DLD1 (cell line): ENCODE measurements around the gene RAF1.
"Not testable (repeated sequence)": the region's sequence is repeated elsewhere in the genome, so short reads cannot be mapped to it uniquely, and the experiment has no call there.

Experiments used
- in situ Hi-C: cut with HindIII; loops from 2 replicates; pipeline ENCODE4 v1.10.0; 2017; ENCODE audit warnings: low sequenced_read_pairs

RAF1 gene

DNA sequence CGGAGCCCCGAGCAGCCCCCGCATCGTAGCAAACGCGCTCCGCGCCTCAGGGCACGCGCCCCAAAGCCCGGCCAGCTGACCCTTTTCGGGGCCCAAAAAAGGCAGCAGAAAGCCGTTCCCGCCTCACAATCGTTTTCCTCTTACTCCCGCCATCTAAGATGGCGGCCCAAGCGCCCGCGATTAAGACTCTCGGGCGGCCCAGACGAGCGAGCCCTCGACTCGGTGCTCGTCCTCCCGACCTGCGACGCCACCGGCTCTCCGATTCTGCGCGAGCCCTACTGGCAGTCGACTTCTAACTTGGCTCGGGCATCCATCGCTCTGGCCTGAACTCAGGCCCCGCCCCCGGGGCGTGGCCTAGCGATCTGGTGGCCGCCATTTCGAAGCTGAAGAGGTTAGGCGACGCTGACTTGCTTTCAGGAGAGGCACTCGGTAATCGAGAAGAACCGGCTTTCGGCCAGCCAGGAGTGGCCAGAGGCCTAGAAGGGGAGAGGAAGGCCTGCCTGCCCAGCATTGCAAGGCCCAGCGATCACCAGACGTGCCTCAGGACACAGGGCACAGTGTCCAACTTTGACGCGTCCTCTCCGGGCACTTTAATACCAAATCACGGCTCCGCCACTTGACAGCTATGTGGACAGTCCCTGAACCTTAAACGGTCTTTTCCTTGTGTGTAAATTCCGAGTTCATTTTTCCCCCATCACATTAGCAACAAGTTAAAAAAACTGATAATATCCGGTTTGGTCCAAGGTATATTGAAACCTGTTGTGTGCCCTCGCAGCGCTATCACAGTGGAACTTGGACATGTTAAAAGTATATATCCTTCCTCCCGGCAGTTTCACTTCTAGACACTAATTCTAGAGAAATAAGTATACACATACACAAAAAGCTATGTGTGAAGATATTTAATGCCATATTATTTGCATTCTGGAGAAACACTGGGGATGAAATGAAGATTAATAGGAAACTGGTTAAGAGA is at the start of gene RAF1:
TSS of gene RAF1 (minus strand) at position 182 of the 973 bp plus-strand sequence. CDS start 45,396 bp downstream, outside the sequence.
- in situ Hi-C loops, result no loop called here

DNA sequence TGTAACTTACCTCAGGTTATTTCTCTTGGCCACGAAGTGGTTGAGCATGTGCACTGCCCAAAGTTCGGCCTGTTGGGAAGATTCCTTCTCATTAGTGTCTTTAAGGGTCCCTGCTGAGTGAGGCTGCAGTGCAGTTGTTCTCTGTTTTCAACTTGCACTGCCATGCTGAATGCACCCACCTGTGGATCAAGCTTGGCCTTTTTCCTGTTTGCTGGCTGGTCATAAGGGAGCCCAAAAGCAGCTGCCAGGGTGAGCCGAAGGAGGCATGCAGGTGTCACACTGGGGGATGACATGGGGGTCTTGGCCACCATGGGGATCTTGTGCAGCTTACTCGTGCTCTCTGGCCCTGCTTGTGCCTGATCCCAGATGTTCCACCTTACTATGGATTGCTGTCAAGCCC is 46.1 kb upstream of the RAF1 start:
- in situ Hi-C loops, result no loop called here

- in situ Hi-C loops, result no loop called here
These were observed 45.4 kb upstream of the RAF1 start for GRCh38 chr3:12709334-12709733.

DNA sequence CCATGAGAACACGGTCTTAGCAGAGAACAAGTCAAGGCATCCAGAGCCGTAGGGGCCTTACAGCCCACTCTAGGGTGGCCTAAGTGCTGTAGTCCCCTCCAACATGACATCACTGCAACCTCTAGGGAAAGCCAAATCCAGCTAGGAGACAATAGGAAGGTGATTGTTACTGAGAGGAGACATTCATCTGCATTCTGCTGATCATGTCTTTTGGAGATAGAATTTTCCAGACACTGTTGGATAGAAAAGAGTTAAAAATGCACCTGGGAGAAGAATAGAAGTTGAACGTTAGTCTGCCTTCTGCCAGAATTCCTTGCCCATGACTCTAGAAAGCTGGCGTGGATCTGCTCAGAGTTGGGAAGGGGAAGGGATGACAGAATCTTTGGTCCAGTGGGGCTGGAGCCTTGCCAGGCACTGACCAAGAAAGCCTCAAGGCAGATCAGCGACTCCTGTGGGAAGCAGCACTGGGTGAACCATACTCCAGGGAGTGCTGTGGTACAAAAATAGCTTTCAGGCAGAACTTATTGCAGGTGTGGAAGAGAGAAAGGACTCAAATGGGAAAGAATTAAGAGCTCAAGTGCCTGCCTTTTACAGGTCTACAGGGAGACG is 44.8 kb upstream of the RAF1 start:
- in situ Hi-C loops, result no loop called here

DNA sequence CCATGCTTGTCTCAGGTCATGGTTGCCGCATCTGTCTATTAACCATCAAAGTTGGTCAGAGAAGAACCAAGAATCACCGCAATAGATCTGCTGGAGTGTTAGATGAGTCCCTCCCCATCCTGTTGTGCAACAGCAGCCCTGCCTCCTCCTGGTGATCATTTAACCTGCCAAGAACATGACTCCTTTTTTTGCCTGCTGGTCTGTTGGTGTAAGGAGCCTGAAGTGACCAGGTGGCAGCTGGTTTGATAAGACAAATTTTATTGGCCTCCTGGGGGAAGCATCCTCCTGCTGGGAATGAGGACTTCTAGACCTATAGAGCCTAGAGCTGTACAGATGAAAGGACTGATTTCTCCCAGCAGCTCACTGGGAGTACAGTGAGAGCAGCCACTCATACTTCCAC is 43.5 kb upstream of the RAF1 start:
- in situ Hi-C loops, result no loop called here

- in situ Hi-C loops, result no loop called here
These were observed 42.8 kb upstream of the RAF1 start for GRCh38 chr3:12706504-12707253.

GRCh38 chr3:12705981-12706380 is 42.1 kb upstream of the RAF1 start:
- in situ Hi-C loops, result no loop called here

GRCh38 chr3:12705374-12705926 is 41.5 kb upstream of the RAF1 start:
- in situ Hi-C loops, result no loop called here

GRCh38 chr3:12702501-12702900 is 38.6 kb upstream of the RAF1 start:
- in situ Hi-C loops, result no loop called here

DNA sequence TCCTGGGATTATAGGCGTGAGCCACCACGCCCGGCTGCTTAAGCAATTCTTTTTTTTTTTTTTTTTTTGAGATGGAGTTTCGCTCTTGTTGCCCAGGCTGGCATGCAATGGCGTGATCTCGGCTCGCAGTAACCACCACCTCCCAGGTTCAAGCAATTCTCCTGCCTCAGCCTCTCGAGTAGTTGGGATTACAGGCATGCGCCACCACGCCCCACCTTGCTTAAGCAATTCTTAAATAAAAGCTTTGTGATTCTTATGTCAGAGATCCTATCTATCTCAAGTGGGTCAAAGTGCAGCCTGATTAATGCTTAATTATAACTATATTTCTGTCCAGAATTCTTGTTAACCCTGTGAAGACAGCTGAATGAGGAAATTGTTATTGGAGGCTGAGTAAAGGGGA is 37.7 kb upstream of the RAF1 start:
- in situ Hi-C loops, result not testable (repeated sequence)

- in situ Hi-C loops, result no loop called here
These were observed 36.9 kb upstream of the RAF1 start for GRCh38 chr3:12700800-12701199.

DNA sequence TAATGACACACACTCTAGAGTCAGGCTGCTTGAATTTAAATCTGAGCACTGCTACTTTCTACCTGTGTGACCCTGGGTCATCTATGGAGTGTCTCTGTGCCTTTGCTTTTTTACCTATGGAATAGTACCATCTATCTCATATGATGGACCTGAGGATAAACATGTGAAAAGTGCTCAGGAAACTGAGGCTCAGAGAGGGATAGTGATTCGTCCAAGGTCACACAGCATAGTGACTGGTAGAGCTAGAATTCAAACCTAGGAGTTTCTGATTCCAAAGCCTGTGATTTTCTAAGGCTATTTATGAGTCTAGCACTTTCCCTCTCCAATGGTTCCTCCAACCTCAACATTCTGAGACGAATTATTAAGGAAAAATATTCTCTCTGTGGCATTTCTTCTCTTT is 32.0 kb upstream of the RAF1 start:
- in situ Hi-C loops, result no loop called here

DNA sequence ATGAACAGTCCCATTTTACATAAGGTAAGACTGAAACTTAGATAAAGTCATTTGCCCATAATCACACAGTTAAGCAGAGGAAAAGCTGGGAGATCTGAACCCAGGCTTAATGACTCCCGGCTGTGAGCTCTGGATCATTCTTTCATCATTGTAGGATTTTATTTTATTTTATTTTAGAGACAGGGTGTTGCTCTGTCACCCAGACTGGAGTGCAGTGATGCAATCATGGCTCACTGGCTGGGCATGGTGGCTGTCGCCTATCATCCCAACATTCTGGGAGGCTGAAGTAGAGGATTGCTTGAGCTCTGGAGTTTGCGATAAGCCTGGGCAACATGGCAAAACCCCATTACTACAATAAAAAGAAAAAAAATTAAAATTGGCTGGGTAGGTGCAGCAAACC is 31.2 kb upstream of the RAF1 start:
- in situ Hi-C loops, result no loop called here

DNA sequence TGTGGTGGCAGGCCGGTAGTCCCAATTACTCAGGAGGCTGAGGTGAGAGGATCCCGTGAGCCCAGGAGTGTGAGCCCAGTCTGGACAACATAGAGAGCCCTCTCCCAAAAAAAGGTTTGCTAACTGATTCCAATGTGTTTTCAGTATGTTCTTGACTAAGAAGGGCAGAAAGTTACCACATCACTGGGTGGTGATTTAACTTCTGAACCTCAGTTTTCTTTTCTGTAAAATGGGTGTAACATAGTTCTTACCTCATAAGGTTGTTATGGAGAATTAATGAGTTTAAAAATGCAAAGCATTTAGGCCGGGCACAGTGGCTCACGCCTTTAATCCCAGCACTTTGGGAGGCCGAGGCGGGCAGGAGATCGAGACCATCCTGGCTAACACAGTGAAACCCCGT is 28.5 kb upstream of the RAF1 start:
- in situ Hi-C loops, result no loop called here

DNA sequence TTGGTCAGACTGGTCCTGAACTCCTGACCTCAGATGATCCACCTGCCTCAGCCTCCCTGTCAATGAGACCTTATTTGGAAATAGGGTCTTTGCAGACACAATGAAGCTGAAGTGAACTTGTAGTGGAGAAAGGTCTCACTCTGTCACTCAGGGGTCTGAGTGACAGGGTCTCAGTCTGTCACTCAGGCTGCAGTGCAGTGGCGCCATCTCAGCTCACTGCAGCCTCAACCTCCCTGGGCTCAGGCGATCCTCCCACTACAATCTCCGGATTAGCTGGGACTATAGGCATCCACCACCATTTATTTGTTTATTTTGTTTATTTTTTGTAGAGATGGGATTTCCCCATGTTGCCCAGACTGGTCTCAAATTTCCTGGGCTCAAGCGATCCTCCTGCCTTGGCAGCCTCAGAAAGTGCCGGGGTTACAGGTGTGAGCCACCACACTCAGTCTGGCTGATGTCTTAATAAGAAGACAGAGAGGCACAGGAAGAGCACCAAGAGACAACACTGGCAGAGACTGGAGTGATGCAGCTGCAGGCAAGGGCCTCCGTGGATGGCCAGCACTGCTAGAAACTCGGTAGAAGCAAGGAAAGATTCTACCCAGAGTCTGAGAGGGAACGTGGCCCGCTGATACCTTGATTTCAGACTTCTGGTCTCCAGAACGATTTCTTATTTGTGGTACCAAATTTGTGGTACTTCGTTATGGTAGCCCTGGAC is 26.2 kb upstream of the RAF1 start:
- in situ Hi-C loops, result no loop called here

- in situ Hi-C loops, result no loop called here
These were observed 24.0 kb upstream of the RAF1 start for GRCh38 chr3:12687948-12688347.

DNA sequence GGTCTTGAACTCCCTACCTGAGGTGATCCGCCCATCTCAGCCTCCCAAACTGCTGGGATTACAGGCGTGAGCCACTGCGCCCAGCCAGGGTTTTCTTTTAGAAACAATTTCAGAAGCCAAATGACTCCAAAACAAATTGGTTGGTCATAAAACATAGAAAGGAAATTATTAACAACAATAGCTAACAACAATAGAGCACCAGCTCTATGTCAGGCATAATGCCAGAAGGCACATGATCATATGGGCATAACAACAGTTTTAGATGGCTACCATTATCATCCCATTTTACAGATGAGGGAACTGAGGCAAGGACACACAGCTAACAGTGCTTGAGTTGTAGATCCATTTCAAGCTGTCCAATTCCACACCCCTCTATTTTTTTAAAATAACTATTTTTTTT is 22.2 kb upstream of the RAF1 start:
- in situ Hi-C loops, result no loop called here

GRCh38 chr3:12681943-12682390 is 18.1 kb upstream of the RAF1 start:
- in situ Hi-C loops, result no loop called here

DNA sequence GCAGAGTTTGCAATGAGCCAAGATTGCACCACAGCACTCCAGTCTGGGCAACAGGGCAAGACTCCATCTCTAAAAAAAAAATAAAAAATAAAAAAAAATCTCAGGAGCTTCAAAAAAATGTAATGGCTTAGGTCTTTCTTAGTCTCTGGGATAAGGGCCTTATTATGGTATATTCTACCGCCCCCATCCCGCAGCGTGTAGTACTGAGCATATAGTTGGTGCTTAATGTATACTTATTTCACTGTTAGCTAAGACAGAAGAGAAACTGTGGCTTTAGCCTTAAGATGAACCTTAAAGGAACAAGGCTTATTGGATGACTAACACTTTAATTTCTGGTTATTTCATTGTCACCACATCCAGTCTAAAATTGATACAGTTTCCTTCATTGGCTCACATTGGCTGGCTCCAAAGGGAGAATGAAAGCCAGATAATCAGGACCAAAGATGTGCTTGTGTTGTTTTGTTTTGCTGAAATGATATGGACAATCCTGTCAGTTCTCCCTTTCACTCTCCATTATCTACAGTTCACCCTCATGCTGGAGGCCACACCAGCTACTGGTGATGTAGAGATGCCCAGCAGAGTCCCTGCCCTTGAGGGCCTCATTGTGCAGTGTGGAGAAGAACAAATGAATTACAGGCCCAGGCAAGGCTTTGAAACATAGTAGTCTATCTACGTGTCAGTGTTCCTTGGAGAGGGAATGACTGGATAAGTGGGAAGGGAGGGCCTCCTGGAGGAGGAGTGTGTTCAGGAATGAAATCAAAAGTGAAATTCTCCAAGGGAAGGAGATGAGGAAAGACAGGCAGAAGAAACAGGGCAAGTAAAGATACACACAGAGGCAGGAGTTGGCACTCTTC is 17.4 kb upstream of the RAF1 start:
- in situ Hi-C loops, result no loop called here

DNA sequence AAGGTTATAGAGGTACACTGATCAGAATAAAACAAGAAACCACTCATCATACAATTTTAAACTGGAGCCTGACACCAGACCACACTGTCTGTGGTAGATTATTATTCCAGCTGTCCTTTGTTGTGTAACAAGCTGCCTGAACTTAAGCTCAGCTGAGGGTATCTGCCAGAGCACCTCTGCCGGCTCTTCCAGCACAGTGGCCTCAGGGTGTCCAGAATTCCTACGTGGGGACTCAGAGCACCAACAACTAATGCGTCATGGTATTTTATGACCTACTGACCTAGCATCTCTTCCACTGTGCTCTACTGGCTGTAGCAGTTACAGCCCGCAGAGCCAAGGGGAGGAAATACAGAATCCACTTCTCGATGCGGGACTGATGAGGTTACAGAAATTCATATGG is 15.6 kb upstream of the RAF1 start:
- in situ Hi-C loops, result no loop called here
